ENCODE measurements around the gene GRID1. TPM values are rescaled to one million over a fixed set of nuclear protein-coding genes. Genes with fewer than 3 reads are reported as not detected.
"Not testable (repeated sequence)": the region's sequence is repeated elsewhere in the genome, so short reads cannot be mapped to it uniquely, and the experiment has no call there.

GRID1 gene
- total RNA-seq, 1 experiment from 2014 or later, result 5.6 TPM

DNA sequence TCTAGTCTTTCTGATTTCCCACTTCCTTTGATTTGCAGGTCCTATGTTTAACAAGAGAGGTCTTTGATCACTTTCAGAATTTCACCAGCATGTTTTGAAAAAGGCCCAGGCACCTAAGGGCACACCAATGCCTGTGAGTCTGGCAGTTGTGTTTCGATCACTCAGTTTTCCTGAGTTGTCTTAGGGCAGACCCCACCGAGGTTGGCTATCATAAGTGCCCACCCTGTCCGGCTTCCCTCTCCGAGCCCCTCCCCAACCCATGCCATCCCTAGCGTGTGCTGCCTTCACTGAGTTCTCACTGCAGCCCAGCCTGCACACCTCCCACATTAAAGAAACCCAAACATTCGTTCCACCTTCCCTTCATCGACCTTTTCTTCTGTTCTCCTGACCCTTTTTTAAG, 257.9 kb downstream of the GRID1 start:
- CTCF ChIA-PET, result no interaction called here
- TF ChIP-seq EZH2 (IDR thresholded peaks at IDR 0.05), result no peak
- no peak for TF ChIP-seq SIN3A (IDR thresholded peaks at IDR 0.05; ENCODE audit: low read depth)
- no peak for TF ChIP-seq POLR2AphosphoS5 (IDR thresholded peaks at IDR 0.05; ENCODE audit: low read depth, low read length)
- no peak for TF ChIP-seq CBX3 (IDR thresholded peaks at IDR 0.05; ENCODE audit: low read depth)
- no peak for TF ChIP-seq SRF (IDR thresholded peaks at IDR 0.05; ENCODE audit: low read depth)
- no peak for TF ChIP-seq ZFX (IDR thresholded peaks at IDR 0.05)
- TF ChIP-seq, protein P1, sequence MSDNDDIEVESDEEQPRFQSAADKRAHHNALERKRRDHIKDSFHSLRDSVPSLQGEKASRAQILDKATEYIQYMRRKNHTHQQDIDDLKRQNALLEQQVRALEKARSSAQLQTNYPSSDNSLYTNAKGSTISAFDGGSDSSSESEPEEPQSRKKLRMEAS (IDR thresholded peaks at IDR 0.05), result no peak
- TF ChIP-seq, protein P2, sequence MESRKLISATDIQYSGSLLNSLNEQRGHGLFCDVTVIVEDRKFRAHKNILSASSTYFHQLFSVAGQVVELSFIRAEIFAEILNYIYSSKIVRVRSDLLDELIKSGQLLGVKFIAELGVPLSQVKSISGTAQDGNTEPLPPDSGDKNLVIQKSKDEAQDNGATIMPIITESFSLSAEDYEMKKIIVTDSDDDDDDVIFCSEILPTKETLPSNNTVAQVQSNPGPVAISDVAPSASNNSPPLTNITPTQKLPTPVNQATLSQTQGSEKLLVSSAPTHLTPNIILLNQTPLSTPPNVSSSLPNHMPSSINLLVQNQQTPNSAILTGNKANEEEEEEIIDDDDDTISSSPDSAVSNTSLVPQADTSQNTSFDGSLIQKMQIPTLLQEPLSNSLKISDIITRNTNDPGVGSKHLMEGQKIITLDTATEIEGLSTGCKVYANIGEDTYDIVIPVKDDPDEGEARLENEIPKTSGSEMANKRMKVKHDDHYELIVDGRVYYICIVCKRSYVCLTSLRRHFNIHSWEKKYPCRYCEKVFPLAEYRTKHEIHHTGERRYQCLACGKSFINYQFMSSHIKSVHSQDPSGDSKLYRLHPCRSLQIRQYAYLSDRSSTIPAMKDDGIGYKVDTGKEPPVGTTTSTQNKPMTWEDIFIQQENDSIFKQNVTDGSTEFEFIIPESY (IDR thresholded peaks at IDR 0.05; ENCODE audit: extremely low read depth, insufficient replicate concordance, low read length), result no peak
- TF ChIP-seq ZNF274 (IDR thresholded peaks at IDR 0.05; ENCODE audit: low read depth, low read length), result no peak
- TF ChIP-seq, protein P3, sequence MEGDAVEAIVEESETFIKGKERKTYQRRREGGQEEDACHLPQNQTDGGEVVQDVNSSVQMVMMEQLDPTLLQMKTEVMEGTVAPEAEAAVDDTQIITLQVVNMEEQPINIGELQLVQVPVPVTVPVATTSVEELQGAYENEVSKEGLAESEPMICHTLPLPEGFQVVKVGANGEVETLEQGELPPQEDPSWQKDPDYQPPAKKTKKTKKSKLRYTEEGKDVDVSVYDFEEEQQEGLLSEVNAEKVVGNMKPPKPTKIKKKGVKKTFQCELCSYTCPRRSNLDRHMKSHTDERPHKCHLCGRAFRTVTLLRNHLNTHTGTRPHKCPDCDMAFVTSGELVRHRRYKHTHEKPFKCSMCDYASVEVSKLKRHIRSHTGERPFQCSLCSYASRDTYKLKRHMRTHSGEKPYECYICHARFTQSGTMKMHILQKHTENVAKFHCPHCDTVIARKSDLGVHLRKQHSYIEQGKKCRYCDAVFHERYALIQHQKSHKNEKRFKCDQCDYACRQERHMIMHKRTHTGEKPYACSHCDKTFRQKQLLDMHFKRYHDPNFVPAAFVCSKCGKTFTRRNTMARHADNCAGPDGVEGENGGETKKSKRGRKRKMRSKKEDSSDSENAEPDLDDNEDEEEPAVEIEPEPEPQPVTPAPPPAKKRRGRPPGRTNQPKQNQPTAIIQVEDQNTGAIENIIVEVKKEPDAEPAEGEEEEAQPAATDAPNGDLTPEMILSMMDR (IDR thresholded peaks at IDR 0.05 in 2 of 3, conservative IDR thresholded peaks at IDR 0.05 in 1 of 3; ENCODE audit: borderline replicate concordance in 1 of 3, insufficient read depth in 1 of 3, low read depth in 2 of 3, low read length in 2 of 3), result no peak
- no peak for TF ChIP-seq CEBPB (IDR thresholded peaks at IDR 0.05; ENCODE audit: low read depth)
- TF ChIP-seq SP1 (IDR thresholded peaks at IDR 0.05; ENCODE audit: low read depth), result no peak
- TF ChIP-seq EGR1 (IDR thresholded peaks at IDR 0.05; ENCODE audit: low read depth), result no peak
- TF ChIP-seq YY1 (IDR thresholded peaks at IDR 0.05; ENCODE audit: extremely low read depth, insufficient replicate concordance, low read depth, low read length), result no peak
- no peak for TF ChIP-seq JUND (IDR thresholded peaks at IDR 0.05)
- no peak for TF ChIP-seq RAD21 (IDR thresholded peaks at IDR 0.05; ENCODE audit: low read depth)
- no peak for TF ChIP-seq ELF1 (IDR thresholded peaks at IDR 0.05; ENCODE audit: borderline replicate concordance, low read depth)
- no peak for TF ChIP-seq POLR2A (IDR thresholded peaks at IDR 0.05; ENCODE audit: borderline replicate concordance, extremely low read depth, insufficient read depth, insufficient read length)
- no peaks in the 10 kb centered on the region for H3K9me2 ChIP-seq (ENCODE audit: insufficient read depth)
- POLR2A ChIA-PET, result no interaction called here
- no peaks in the 10 kb centered on the region for H3K27me3 ChIP-seq (ENCODE audit: insufficient read depth, low read length)
- H2AFZ ChIP-seq (ENCODE audit: low read depth, low read length, poor library complexity, severe bottlenecking), result no peak overlapping the region
- H3K36me3 ChIP-seq (ENCODE audit: control insufficient read depth in 1 of 2, insufficient read depth in 2 of 2, low read length in 2 of 2), result no peaks in the 10 kb centered on the region
- no peak overlapping the region for H3K9ac ChIP-seq (ENCODE audit: low read length)
- H3K4me1 ChIP-seq (ENCODE audit: control insufficient read depth in 1 of 2, insufficient read depth in 2 of 2, low read length in 2 of 2), result no peaks in the 10 kb centered on the region
- intact Hi-C loops (cut with micrococcal nuclease), result no loop called here
- DNase-seq (ENCODE audit: low read depth, low spot score), result no peak
- H3K27ac ChIP-seq (ENCODE audit: low read depth, low read length), result no peak overlapping the region
- no peak for ATAC-seq
- RAD21 ChIA-PET (ENCODE audit: low non-redundant PET in 1 of 2, low total read pairs in 2 of 2, uncharacterized antibody in 2 of 2, unreplicated experiment in 2 of 2), result no interaction called here
- H3K4me3 ChIP-seq (replicated peaks in 1 of 2; ENCODE audit: low read depth in 1 of 2, low read length in 2 of 2), result no peak overlapping the region
- no peaks in the 10 kb centered on the region for H3K79me2 ChIP-seq (ENCODE audit: insufficient read depth, low read length)
- H3K4me2 ChIP-seq (ENCODE audit: low read length), result no peak overlapping the region
- no TSS peak for BruUV-seq (replicated peaks)
- no peaks in the 10 kb centered on the region for H3K9me3 ChIP-seq (ENCODE audit: control insufficient read depth in 1 of 2, insufficient read depth in 1 of 2, low read depth in 1 of 2, low read length in 2 of 2)
- H4K20me1 ChIP-seq (ENCODE audit: insufficient read depth), result no peaks in the 10 kb centered on the region

DNA sequence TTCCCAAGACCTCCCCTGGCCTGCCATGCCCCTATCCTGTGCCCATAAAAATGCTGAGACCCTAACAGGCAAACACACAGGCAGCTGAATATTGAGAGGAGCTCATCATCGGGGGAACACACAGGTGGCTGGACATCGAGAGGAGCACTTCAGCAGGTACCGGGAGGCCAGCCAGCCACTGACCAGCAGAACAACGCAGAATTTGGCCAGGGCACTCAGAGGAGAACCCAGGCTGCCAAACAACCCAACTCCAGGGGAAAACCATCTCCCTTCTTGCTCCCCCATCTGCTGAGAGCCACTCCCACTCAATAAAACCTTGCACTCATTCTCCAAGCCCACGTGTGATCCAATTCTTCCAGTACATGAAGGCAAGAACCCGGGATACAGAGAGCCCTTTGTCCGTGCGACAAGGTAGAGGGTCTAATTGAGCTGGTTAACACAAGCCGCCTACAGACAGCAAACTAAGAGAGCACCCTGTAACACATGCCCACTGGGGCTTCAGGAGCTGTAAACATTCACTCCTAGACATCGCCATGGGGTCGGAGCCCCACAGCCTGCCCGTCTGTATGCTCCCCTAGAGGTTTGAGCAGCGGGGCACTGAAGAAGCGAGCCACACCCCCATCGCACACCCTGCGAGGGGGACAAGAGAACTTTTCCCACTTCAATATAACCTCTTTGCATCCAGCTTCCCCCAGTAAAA, 258.8 kb downstream of the GRID1 start:
- H2AFZ ChIP-seq (ENCODE audit: low read depth, low read length, poor library complexity, severe bottlenecking); H3K9me2 ChIP-seq (ENCODE audit: insufficient read depth); H4K20me1 ChIP-seq (ENCODE audit: insufficient read depth); DNase-seq (ENCODE audit: low read depth, low spot score); H3K4me2 ChIP-seq (ENCODE audit: low read length); H3K27me3 ChIP-seq (ENCODE audit: insufficient read depth, low read length); CTCF ChIA-PET; H3K9ac ChIP-seq (ENCODE audit: low read length); RAD21 ChIA-PET (ENCODE audit: low non-redundant PET in 1 of 2, low total read pairs in 2 of 2, uncharacterized antibody in 2 of 2, unreplicated experiment in 2 of 2); H3K4me1 ChIP-seq (ENCODE audit: control insufficient read depth in 1 of 2, insufficient read depth in 2 of 2, low read length in 2 of 2); H3K36me3 ChIP-seq (ENCODE audit: control insufficient read depth in 1 of 2, insufficient read depth in 2 of 2, low read length in 2 of 2); H3K27ac ChIP-seq (ENCODE audit: low read depth, low read length); intact Hi-C loops (cut with micrococcal nuclease); ATAC-seq; H3K79me2 ChIP-seq (ENCODE audit: insufficient read depth, low read length); BruUV-seq (replicated peaks); H3K9me3 ChIP-seq (ENCODE audit: control insufficient read depth in 1 of 2, insufficient read depth in 1 of 2, low read depth in 1 of 2, low read length in 2 of 2); H3K4me3 ChIP-seq (replicated peaks in 1 of 2; ENCODE audit: low read depth in 1 of 2, low read length in 2 of 2); POLR2A ChIA-PET: not testable (repeated sequence)

All from HCT116 (cell line).